WTC11 (cell line): ENCODE data around the gene DRGX. TPM values are rescaled to one million over a fixed set of nuclear protein-coding genes. Genes with fewer than 3 reads are reported as not detected.

Experiments
- ATAC-seq: fragments of 200-7000 bp; cut with Tn5 transposase; 2 replicates; pipeline ENCODE4 v1.10.0; 2021; ENCODE audit warnings: mild to moderate bottlenecking, moderate library complexity
- CTCF ChIA-PET: fragments of 300-600 bp; sonication (Branson Sonifier 250); formaldehyde crosslinking; loops from one replicate; lab custom pipeline; 2021; ENCODE audit warnings: antibody characterized with exemption; lab: Charles Lee
- POLR2A ChIA-PET: fragments of 350-600 bp; sonication (Branson Sonifier 250); formaldehyde crosslinking; loops from one replicate; lab custom pipeline; 2021; ENCODE audit warnings: antibody characterized with exemption; lab: Charles Lee
- DNase-seq: peaks from one replicate; pipeline ENCODE4 v3.0.0; 2021; ENCODE audit warnings: low spot score
- H3K27ac Mint-ChIP-seq: 2 replicates; pipeline ENCODE4 v1.8.0; 2021; ENCODE audit warnings: mixed read lengths
- H3K27me3 Mint-ChIP-seq: 2 replicates; pipeline ENCODE4 v1.8.0; 2021; ENCODE audit warnings: low read depth, mild to moderate bottlenecking, moderate library complexity, mixed read lengths
- H3K36me3 Mint-ChIP-seq: 2 replicates; pipeline ENCODE4 v1.8.0; 2021; ENCODE audit warnings: mixed read lengths
- H3K4me1 Mint-ChIP-seq: 2 replicates; pipeline ENCODE4 v1.8.0; 2022; ENCODE audit warnings: mixed read lengths
- H3K4me3 Mint-ChIP-seq: 2 replicates; pipeline ENCODE4 v1.8.0; 2021; ENCODE audit warnings: mild to moderate bottlenecking, moderate library complexity, mixed read lengths
- H3K9me3 Mint-ChIP-seq: 2 replicates; pipeline ENCODE4 v1.8.0; 2021; ENCODE audit warnings: mixed read lengths
- CREB1 ChIP-seq: sonication (generic); formaldehyde crosslinking; IDR thresholded peaks from 2 replicates; pipeline ENCODE4 v1.8.0; 2023; ENCODE audit warnings: mild to moderate bottlenecking, missing genetic modification reagents
- E2F5 ChIP-seq: sonication (generic); formaldehyde crosslinking; IDR thresholded peaks from 2 replicates; pipeline ENCODE4 v1.8.1; 2022; ENCODE audit warnings: mild to moderate bottlenecking, moderate library complexity, missing genetic modification reagents
- ESRRA ChIP-seq: sonication (generic); formaldehyde crosslinking; IDR thresholded peaks from 2 replicates; pipeline ENCODE4 v1.8.1; 2022; ENCODE audit warnings: mild to moderate bottlenecking, missing genetic modification reagents, borderline replicate concordance
- HMGXB4 ChIP-seq: sonication (generic); formaldehyde crosslinking; IDR thresholded peaks from 2 replicates; pipeline ENCODE4 v1.8.1; 2023; ENCODE audit warnings: mild to moderate bottlenecking, moderate library complexity, missing genetic modification reagents
- NFATC4 ChIP-seq: fragments of 250-450 bp; sonication (Bioruptor Pico); IDR thresholded peaks from 2 replicates; pipeline ENCODE4 v1.9.0; 2021; ENCODE audit warnings: mild to moderate bottlenecking
- NFE2L1 ChIP-seq: sonication (generic); formaldehyde crosslinking; IDR thresholded peaks from 2 replicates; pipeline ENCODE4 v1.8.1; 2023; ENCODE audit warnings: missing genetic modification reagents
- RORB ChIP-seq: fragments of 250-450 bp; sonication (Bioruptor Pico); IDR thresholded peaks from 2 replicates; pipeline ENCODE4 v1.9.0; 2021; ENCODE audit warnings: mild to moderate bottlenecking
- SMAD3 ChIP-seq: sonication (generic); formaldehyde crosslinking; IDR thresholded peaks from 2 replicates; pipeline ENCODE4 v1.8.0; 2022; ENCODE audit warnings: missing genetic modification reagents, mild to moderate bottlenecking, borderline replicate concordance
- ZNF121 ChIP-seq: sonication (generic); formaldehyde crosslinking; IDR thresholded peaks from 2 replicates; pipeline ENCODE4 v1.8.0; 2023; ENCODE audit warnings: missing genetic modification reagents
- ZNF263 ChIP-seq: sonication (generic); formaldehyde crosslinking; IDR thresholded peaks from 2 replicates; pipeline ENCODE4 v1.8.1; 2022; ENCODE audit warnings: low read depth, mild to moderate bottlenecking, moderate library complexity, missing genetic modification reagents
- ZNF281 ChIP-seq: sonication (generic); formaldehyde crosslinking; IDR thresholded peaks from 2 replicates; pipeline ENCODE4 v1.8.0; 2023; ENCODE audit warnings: mild to moderate bottlenecking, missing genetic modification reagents
- ZNF396 ChIP-seq: fragments of 250-450 bp; sonication (Bioruptor Pico); IDR thresholded peaks from 2 replicates; pipeline ENCODE4 v1.8.0; 2021; ENCODE audit warnings: mild to moderate bottlenecking, moderate library complexity, borderline replicate concordance
- ZNF416 ChIP-seq: fragments of 250-450 bp; sonication (Bioruptor Pico); IDR thresholded peaks from 2 replicates; pipeline ENCODE4 v1.9.0; 2021; ENCODE audit warnings: mild to moderate bottlenecking, inconsistent platforms
- ZNF671 ChIP-seq: fragments of 250-450 bp; sonication (Bioruptor Pico); IDR thresholded peaks from 2 replicates; pipeline ENCODE4 v1.8.0; 2021; ENCODE audit warnings: mild to moderate bottlenecking
- total RNA-seq: library from RNA; stranded (reverse); gene quantifications from 3 replicates; pipeline ENCODE4 v1.2.3, GENCODE V29; 2021
- TF ChIP-seq, protein P1 (sequence below): fragments of 250-450 bp; sonication (Bioruptor Pico); IDR thresholded peaks from 2 replicates; pipeline ENCODE4 v1.8.0; 2021; ENCODE audit warnings: mild to moderate bottlenecking
- TF ChIP-seq, protein P2 (sequence below): fragments of 250-450 bp; sonication (Bioruptor Pico); IDR thresholded peaks from 2 replicates; pipeline ENCODE4 v1.9.0; 2021; ENCODE audit warnings: mild to moderate bottlenecking, borderline replicate concordance

Gene DRGX
- total RNA-seq, 1 experiment from 2014 or later = not detected

DNA sequence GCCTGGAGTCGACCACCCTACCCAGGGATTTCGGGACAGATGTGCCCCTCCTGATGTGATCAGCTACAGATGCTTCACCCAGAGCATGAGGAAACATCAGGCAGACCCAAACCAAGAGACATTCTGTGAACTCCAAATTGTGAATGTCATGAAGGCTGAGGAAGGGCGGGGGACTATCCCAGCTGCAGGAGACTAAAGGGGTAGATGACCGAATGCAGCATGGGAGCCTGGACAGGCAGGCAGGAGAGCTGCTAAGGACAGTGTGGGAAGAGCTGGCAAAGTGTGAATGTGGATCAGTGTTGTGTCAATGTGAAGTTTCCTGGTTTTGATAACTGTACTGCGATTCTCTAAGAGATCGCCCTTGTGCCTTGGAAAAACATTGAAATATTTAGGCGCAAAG, 19.2 kb upstream of the DRGX start:
- TF ChIP-seq E2F5 (CRISPR knock-in tag) (no peak), ESRRA (CRISPR knock-in tag) (no peak), CREB1 (CRISPR knock-in tag) (no peak), ZNF263 (CRISPR knock-in tag) (no peak), ZNF671 (CRISPR knock-in tag) (no peak), ZNF396 (CRISPR knock-in tag) (no peak), HMGXB4 (CRISPR knock-in tag) (no peak), NFE2L1 (CRISPR knock-in tag) (no peak), ZNF416 (no peak), SMAD3 (CRISPR knock-in tag) (no peak), RORB (CRISPR knock-in tag) (no peak), ZNF281 (no peak), ZNF121 (no peak), NFATC4 (CRISPR knock-in tag) (no peak)
- TF ChIP-seq, protein P1, sequence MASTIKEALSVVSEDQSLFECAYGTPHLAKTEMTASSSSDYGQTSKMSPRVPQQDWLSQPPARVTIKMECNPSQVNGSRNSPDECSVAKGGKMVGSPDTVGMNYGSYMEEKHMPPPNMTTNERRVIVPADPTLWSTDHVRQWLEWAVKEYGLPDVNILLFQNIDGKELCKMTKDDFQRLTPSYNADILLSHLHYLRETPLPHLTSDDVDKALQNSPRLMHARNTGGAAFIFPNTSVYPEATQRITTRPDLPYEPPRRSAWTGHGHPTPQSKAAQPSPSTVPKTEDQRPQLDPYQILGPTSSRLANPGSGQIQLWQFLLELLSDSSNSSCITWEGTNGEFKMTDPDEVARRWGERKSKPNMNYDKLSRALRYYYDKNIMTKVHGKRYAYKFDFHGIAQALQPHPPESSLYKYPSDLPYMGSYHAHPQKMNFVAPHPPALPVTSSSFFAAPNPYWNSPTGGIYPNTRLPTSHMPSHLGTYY (CRISPR knock-in tag) = no peak
- TF ChIP-seq, protein P2, sequence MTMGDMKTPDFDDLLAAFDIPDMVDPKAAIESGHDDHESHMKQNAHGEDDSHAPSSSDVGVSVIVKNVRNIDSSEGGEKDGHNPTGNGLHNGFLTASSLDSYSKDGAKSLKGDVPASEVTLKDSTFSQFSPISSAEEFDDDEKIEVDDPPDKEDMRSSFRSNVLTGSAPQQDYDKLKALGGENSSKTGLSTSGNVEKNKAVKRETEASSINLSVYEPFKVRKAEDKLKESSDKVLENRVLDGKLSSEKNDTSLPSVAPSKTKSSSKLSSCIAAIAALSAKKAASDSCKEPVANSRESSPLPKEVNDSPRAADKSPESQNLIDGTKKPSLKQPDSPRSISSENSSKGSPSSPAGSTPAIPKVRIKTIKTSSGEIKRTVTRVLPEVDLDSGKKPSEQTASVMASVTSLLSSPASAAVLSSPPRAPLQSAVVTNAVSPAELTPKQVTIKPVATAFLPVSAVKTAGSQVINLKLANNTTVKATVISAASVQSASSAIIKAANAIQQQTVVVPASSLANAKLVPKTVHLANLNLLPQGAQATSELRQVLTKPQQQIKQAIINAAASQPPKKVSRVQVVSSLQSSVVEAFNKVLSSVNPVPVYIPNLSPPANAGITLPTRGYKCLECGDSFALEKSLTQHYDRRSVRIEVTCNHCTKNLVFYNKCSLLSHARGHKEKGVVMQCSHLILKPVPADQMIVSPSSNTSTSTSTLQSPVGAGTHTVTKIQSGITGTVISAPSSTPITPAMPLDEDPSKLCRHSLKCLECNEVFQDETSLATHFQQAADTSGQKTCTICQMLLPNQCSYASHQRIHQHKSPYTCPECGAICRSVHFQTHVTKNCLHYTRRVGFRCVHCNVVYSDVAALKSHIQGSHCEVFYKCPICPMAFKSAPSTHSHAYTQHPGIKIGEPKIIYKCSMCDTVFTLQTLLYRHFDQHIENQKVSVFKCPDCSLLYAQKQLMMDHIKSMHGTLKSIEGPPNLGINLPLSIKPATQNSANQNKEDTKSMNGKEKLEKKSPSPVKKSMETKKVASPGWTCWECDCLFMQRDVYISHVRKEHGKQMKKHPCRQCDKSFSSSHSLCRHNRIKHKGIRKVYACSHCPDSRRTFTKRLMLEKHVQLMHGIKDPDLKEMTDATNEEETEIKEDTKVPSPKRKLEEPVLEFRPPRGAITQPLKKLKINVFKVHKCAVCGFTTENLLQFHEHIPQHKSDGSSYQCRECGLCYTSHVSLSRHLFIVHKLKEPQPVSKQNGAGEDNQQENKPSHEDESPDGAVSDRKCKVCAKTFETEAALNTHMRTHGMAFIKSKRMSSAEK (CRISPR knock-in tag) = no peak
- TF ChIP-seq, all 79 proteins: peak for 0
- ChIA-PET CTCF (interaction anchor here (0.6 to 4.7 kb wide), 2 partner anchors 7 to 97 kb away, joined by 4 to 51 read pairs; no protein-coding TSS in a partner anchor), POLR2A (no interaction called here)
- Mint-ChIP-seq H3K4me1 (peaks cover 8% of the 10 kb centered on the region), H3K4me3 (no peak overlapping the region), H3K27me3 (peaks cover 3% of the 10 kb centered on the region; the same call in 1 of the 2 replicates), H3K9me3 (no peaks in the 10 kb centered on the region), H3K27ac (no peak overlapping the region), H3K36me3 (no peaks in the 10 kb centered on the region)
- DNase-seq = no peak
- ATAC-seq = no peak
